ENCODE measurements around the gene SLC37A1. TPM values are rescaled to one million over a fixed set of nuclear protein-coding genes. Genes with fewer than 3 reads are reported as not detected.

The SLC37A1 gene
- total RNA-seq, 1 donor: 1.7 TPM

DNA sequence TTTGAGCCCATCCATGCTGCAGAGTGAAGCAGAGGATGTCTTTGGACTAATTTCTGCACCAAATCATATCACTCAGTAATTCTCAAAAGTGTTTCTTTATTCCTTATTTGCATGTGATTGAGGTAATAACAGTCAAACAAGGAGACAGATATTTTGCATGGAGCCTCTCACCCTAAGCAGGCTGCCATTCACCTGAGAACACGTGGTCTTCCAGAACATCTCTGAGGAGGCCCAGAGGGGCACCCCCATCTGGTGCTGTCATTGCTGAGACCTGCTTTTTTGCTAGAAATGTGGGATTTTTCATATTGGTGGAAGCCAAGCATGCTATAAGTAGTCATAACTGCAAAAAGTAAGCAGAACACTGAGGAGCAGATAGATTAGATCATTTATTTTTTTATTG lies 7.7 kb downstream of the SLC37A1 start:
- H3K4me3 ChIP-seq (ENCODE audit: low read depth, low read length): no peak overlapping the region
- no peak for DNase-seq (ENCODE audit: low read depth)
- TF ChIP-seq, protein P1, sequence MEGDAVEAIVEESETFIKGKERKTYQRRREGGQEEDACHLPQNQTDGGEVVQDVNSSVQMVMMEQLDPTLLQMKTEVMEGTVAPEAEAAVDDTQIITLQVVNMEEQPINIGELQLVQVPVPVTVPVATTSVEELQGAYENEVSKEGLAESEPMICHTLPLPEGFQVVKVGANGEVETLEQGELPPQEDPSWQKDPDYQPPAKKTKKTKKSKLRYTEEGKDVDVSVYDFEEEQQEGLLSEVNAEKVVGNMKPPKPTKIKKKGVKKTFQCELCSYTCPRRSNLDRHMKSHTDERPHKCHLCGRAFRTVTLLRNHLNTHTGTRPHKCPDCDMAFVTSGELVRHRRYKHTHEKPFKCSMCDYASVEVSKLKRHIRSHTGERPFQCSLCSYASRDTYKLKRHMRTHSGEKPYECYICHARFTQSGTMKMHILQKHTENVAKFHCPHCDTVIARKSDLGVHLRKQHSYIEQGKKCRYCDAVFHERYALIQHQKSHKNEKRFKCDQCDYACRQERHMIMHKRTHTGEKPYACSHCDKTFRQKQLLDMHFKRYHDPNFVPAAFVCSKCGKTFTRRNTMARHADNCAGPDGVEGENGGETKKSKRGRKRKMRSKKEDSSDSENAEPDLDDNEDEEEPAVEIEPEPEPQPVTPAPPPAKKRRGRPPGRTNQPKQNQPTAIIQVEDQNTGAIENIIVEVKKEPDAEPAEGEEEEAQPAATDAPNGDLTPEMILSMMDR (IDR thresholded peaks at IDR 0.05; ENCODE audit: insufficient read depth, low read depth, low read length): no peak

DNA sequence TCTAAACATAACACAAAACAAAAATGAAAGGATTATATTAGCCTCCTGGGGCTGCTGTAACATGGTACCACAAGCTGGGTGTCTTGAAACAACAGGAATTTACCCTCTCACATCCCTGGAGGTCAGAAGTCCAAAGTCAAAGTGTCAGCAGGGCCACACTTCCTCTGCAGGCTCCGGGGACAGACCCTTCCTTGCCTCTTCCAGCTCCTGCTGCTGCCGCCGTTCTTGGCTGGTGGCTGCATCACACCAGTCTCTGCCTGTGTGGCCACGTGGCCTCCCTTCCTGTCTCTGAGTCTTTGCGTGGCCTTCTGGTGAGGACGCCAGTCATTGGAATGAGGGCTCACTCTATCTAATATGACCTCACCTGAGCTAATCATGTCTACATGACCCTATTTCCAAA lies 8.2 kb downstream of the SLC37A1 start:
- TF ChIP-seq, protein P1 (IDR thresholded peaks at IDR 0.05; ENCODE audit: insufficient read depth, low read depth, low read length): no peak
- no peak overlapping the region for H3K4me3 ChIP-seq (ENCODE audit: low read depth, low read length)
- DNase-seq (ENCODE audit: low read depth): no peak

DNA sequence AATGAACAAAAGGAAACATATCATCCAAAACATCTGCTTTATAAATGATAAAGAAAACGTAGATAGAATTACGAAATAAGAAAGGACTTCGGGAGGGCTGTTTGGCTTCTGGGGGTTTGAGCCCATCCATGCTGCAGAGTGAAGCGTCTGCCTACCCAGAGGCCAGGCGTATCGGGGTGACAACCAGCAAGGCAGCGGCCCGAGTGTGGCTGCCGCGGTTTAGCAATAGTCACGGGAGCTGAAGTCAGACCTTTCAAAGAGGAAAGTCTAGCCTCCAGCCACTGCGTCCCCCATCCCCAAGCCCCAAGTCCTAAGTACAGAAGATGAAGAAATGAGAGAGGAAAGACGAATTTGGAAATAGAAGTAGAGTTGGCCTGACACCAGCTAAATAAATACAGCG lies 8.6 kb downstream of the SLC37A1 start:
- no peak overlapping the region for H3K4me3 ChIP-seq (ENCODE audit: low read depth, low read length)
- no peak for DNase-seq (ENCODE audit: low read depth)
- TF ChIP-seq, protein P1 (IDR thresholded peaks at IDR 0.05; ENCODE audit: insufficient read depth, low read depth, low read length): no peak

DNA sequence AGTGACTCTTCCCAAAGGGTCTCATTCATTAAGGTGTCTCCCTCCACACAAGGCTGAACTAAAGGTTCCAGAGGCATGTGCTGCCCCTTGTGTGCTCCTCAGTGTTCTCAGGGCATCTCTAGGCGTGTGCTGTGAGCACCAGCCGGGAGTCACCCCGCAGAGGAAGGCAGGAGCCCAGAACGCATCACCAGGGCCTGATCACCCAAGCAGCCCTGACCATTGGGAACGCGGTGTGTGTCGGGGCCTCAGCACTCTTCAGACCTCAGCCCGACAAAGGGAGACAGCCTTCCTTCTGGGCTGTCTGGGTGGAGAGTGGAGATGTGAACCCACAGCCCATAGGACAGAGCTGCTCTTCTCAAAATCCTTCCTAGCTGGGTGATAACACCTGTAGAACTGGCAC lies 9.1 kb downstream of the SLC37A1 start:
- H3K4me3 ChIP-seq (ENCODE audit: low read depth, low read length): no peak overlapping the region
- DNase-seq (ENCODE audit: low read depth): no peak
- TF ChIP-seq, protein P1 (IDR thresholded peaks at IDR 0.05; ENCODE audit: insufficient read depth, low read depth, low read length): no peak

DNA sequence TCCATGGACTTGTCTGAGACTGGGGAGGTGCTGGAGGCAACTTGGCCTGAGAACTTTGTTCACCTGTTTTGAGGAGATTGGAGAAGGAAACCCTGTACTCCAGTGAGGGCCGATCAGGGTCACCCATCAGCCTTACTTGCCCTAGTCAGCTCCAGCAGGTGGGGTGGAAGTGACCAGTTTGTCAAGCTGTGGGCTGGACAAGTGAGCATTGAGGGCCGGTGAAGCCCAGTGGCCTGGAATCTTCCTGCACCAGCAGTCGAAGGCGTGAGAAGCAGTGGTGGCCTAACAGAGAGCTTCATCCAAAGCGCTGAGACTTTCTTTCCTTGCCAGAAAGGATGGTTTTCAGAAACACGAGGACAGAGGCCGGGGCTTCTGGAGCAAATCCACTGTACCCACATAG lies 9.6 kb downstream of the SLC37A1 start:
- H3K4me3 ChIP-seq (ENCODE audit: low read depth, low read length): no peak overlapping the region
- TF ChIP-seq, protein P1 (IDR thresholded peaks at IDR 0.05; ENCODE audit: insufficient read depth, low read depth, low read length): no peak
- no peak for DNase-seq (ENCODE audit: low read depth)

DNA sequence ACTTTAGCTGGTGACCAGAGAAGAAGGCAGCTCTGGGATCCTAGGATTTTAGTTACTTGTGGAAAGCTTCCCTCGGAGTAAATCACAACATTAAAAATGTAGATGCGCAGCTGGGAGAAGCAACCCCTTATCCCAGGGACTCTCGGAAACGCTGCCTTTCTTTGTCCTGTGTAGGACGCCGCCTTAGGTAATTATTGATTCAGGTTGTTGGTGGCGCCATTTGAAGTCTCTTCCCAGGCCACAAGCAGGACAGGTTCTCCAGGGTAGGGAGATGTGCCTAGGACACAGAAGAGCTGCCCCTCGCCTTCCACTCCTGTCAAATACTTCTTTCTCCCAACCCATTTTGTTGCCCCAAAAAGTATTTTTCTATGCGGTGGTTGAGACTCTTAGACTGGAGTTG lies 10.3 kb downstream of the SLC37A1 start:
- no peak for DNase-seq (ENCODE audit: low read depth)
- no peak overlapping the region for H3K4me3 ChIP-seq (ENCODE audit: low read depth, low read length)
- TF ChIP-seq, protein P1 (IDR thresholded peaks at IDR 0.05; ENCODE audit: insufficient read depth, low read depth, low read length): no peak

DNA sequence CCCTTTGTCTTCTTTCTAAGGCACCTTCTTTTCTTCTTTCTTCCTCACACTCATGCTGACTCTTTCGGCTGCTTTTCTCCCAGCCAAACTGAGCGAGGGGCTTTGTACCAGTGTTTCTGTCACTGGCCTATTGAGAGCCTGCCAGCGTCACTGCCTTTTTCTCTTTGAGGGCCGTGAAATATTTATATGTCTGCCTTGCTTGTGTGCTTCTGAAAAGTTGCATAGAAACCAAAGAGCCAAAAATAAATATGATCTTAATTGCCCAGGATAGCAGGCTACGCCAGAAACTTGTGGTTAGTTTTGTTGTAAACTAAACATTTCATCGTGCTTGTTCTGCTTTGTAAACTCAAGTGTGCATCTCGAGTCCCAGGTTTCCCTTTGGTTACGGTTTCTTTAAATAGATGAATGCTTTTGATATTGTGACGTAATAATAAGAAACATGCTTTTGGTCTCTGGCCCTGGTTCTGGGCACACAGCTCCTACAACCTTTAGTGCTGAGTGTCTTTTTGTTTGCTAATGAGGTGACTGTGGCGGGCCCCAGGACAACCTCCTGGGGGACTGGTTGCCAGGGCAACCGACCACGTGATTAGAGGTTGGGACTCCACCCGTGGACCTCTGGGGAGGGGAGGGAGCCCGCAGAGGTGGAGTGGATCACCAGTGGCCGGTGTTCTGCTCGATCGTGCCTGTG lies 10.8 kb downstream of the SLC37A1 start:
- TF ChIP-seq, protein P1 (IDR thresholded peaks at IDR 0.05; ENCODE audit: insufficient read depth, low read depth, low read length): no peak
- DNase-seq (ENCODE audit: low read depth): peak; percentile 69
- peak overlapping the region; percentile 7 for H3K4me3 ChIP-seq (ENCODE audit: low read depth, low read length)
